Measurements from ENCODE around the gene PPM1L.

Gene PPM1L

DNA sequence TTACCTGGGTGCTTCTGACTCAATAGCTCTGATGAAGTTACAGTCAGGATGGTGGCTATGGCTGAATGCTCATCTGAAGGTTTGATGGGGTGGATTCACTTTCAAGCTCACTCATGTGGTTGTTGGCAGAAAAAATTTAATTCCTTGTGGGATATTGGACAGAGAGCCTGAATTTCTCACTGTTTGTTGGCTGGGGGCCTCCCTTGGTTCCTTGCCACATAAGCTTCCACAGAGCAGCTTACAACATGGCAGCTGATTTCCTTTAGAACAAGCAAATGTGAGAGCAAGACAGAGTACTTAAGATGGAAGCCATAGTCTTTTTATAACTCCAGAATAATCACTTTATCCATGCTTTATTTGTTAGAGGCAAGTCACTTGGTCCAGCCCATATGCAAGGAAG is 150.6 kb downstream of the PPM1L start:
- no peaks in the 10 kb centered on the region for H3K36me3 ChIP-seq (ENCODE audit: control insufficient read depth in 1 of 2, insufficient read depth in 2 of 2, low read length in 2 of 2)
- no peak overlapping the region for H3K27ac ChIP-seq (ENCODE audit: low read length)
- no peaks in the 10 kb centered on the region for H3K27me3 ChIP-seq (ENCODE audit: low read depth, low read length)
- H3K4me3 ChIP-seq (ENCODE audit: low read depth in 1 of 2, low read length in 2 of 2) = no peak overlapping the region
- H3K4me1 ChIP-seq (ENCODE audit: control insufficient read depth in 1 of 2, insufficient read depth in 2 of 2, low read length in 2 of 2) = no peaks in the 10 kb centered on the region
- H3K9me3 ChIP-seq (ENCODE audit: control insufficient read depth in 1 of 2, low read length in 2 of 2) = peaks cover 0 to 3% of the 10 kb centered on the region in 2 donors

DNA sequence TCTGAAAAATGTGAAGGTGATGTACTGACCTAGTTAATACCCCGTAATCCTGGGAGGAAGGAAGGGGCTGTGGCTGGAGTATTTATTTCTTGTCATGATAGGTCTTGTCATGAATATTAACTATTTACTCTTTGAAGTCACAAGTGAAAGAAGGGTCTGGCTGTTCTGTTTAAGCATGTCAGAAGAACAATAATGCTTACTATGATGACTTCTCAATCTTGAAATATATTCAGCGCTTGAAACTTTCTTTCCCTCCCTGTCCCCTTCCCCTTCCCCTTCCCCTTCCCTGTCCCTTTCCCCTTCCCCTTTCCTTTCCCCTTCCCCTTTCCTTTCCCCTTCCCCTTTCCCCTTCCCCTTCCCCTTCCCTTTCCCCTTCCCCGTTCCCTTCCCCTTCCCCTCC is 153.9 kb downstream of the PPM1L start:
- no peaks in the 10 kb centered on the region for H3K36me3 ChIP-seq (ENCODE audit: control insufficient read depth in 1 of 2, insufficient read depth in 2 of 2, low read length in 2 of 2)
- H3K4me1 ChIP-seq (ENCODE audit: control insufficient read depth in 1 of 2, insufficient read depth in 2 of 2, low read length in 2 of 2) = no peaks in the 10 kb centered on the region
- H3K9me3 ChIP-seq (ENCODE audit: control insufficient read depth in 1 of 2, low read length in 2 of 2) = peaks cover 0 to 3% of the 10 kb centered on the region in 2 donors
- H3K27me3 ChIP-seq (ENCODE audit: low read depth, low read length) = no peaks in the 10 kb centered on the region
- H3K4me3 ChIP-seq (ENCODE audit: low read depth in 1 of 2, low read length in 2 of 2) = no peak overlapping the region
- no peak overlapping the region for H3K27ac ChIP-seq (ENCODE audit: low read length)

DNA sequence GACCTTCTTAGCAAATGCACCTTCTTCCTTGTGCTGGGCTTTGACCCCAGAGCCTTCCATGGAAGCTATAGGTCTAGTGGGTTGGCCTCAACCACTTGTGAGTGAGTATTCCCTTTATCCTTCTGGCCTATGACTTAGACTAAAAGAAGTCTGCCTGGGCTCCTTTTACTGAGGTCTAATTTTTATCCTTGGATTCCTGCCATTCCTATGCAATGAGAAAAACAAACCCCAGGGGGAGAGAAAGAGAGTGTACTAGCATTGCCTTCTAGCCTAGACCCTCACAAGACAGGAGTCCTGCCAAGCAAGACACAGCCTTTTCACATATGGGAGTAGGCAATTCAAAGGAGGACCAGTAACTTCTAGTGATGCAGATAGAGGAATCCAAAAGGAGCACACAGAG is 155.4 kb downstream of the PPM1L start:
- Histone ChIP-seq H3K27me3 (ENCODE audit: low read depth, low read length) (no peaks in the 10 kb centered on the region), H3K4me3 (ENCODE audit: low read depth in 1 of 2, low read length in 2 of 2) (no peak overlapping the region), H3K4me1 (ENCODE audit: control insufficient read depth in 1 of 2, insufficient read depth in 2 of 2, low read length in 2 of 2) (no peaks in the 10 kb centered on the region), H3K36me3 (ENCODE audit: control insufficient read depth in 1 of 2, insufficient read depth in 2 of 2, low read length in 2 of 2) (no peaks in the 10 kb centered on the region), H3K9me3 (ENCODE audit: control insufficient read depth in 1 of 2, low read length in 2 of 2) (peaks cover 0 to 3% of the 10 kb centered on the region in 2 donors), H3K27ac (ENCODE audit: low read length) (no peak overlapping the region)

DNA sequence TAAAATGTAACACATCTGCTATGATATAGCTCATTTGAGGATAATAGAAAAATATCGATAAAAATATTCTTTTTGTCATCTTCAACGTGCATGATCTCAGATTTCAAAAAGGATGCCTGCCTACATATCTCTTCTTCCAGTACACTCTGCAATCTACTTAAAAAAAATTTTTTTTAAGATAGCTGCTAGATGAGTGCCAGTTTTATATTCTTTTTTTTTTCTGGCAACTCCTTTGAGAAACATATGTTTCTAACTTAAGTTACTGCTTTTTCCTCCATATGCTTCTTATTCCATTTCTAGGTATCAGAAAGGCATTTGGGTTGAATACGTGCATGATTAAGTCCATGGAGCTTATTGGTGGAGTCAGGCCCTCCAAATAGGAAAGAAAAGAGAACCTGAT is 160.4 kb downstream of the PPM1L start:
- no peaks in the 10 kb centered on the region for H3K4me1 ChIP-seq (ENCODE audit: control insufficient read depth in 1 of 2, insufficient read depth in 2 of 2, low read length in 2 of 2)
- H3K27ac ChIP-seq (ENCODE audit: low read length) = no peak overlapping the region
- no peak overlapping the region for H3K4me3 ChIP-seq (ENCODE audit: low read depth in 1 of 2, low read length in 2 of 2)
- H3K9me3 ChIP-seq (ENCODE audit: control insufficient read depth in 1 of 2, low read length in 2 of 2) = no peaks in the 10 kb centered on the region
- H3K36me3 ChIP-seq (ENCODE audit: control insufficient read depth in 1 of 2, insufficient read depth in 2 of 2, low read length in 2 of 2) = no peaks in the 10 kb centered on the region
- H3K27me3 ChIP-seq (ENCODE audit: low read depth, low read length) = no peaks in the 10 kb centered on the region

DNA sequence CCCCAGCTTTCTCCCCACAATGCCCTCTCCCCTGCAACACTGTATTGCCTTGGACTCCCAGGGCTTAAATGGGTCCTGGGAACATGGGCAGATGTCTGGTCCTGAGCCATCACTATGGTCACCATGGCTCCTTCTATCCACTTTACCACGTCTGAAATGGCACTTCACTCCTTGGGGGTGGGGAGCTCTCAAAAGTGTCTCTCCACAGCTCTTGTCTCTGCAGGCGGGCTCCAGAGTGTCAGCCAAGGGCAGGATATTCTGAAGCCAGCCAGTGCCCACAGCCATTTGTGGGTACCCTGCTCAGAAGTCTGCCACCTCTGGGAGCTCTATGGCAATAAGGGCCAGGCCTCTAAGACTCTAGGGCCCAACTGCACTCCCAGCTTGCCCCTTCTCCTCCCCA is 163.9 kb downstream of the PPM1L start:
- H3K4me1 ChIP-seq (ENCODE audit: control insufficient read depth in 1 of 2, insufficient read depth in 2 of 2, low read length in 2 of 2) = no peaks in the 10 kb centered on the region
- no peak overlapping the region for H3K4me3 ChIP-seq (ENCODE audit: low read depth in 1 of 2, low read length in 2 of 2)
- H3K9me3 ChIP-seq (ENCODE audit: control insufficient read depth in 1 of 2, low read length in 2 of 2) = no peaks in the 10 kb centered on the region
- no peaks in the 10 kb centered on the region for H3K27me3 ChIP-seq (ENCODE audit: low read depth, low read length)
- H3K27ac ChIP-seq (ENCODE audit: low read length) = no peak overlapping the region
- no peaks in the 10 kb centered on the region for H3K36me3 ChIP-seq (ENCODE audit: control insufficient read depth in 1 of 2, insufficient read depth in 2 of 2, low read length in 2 of 2)

DNA sequence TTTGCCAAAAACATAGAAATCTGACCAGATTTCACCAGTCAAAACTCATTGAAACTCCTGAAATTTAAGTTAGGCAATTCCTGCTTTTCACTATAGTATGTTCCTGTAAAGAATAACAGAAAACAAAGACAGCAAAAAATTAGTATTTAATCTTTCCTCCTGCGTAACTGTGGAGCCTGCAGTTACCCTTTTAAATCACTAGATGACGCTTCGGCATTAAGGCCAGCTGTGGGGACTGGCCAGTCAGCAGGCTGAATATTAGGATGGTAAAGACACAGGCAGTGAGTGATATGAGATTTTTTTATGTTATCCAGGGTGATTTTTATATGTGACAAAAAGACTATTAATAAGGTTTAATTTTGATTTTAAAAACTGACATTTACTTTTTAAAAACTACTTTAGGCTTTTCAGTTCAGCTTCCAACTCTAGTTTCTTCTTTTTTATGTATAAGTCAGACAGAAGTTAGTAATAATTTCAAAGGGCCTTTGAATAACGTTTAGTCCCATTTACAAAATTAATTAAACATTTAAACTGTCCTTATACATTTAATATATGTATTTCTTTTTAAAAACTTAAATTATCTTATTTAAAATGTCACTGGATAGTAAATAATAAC is 165.1 kb downstream of the PPM1L start:
- no peak overlapping the region for H3K4me3 ChIP-seq (ENCODE audit: low read depth in 1 of 2, low read length in 2 of 2)
- H3K27ac ChIP-seq (ENCODE audit: low read length) = no peak overlapping the region
- no peaks in the 10 kb centered on the region for H3K27me3 ChIP-seq (ENCODE audit: low read depth, low read length)
- peaks cover 0 to 2% of the 10 kb centered on the region in 2 donors for H3K4me1 ChIP-seq (ENCODE audit: control insufficient read depth in 1 of 2, insufficient read depth in 2 of 2, low read length in 2 of 2)
- no peaks in the 10 kb centered on the region for H3K36me3 ChIP-seq (ENCODE audit: control insufficient read depth in 1 of 2, insufficient read depth in 2 of 2, low read length in 2 of 2)
- H3K9me3 ChIP-seq (ENCODE audit: control insufficient read depth in 1 of 2, low read length in 2 of 2) = no peaks in the 10 kb centered on the region

DNA sequence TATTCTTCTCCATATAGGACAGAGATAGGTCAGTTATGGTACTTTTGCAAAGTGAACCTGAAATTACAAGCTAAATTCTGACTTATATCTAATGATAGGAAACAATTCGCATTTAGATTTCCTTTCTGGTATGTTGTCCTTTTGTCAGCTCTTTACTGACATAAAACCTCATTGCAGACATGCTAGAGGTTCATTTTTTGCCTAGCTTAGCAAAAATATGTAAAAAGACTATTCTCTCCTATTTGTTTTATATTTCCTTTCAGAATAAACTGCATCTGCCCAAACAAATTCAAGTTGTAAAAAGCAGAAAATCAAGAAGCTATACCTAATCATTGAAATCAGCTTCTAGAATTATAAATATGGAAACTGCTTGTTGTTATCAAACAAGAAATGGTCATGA is 168.7 kb downstream of the PPM1L start:
- Histone ChIP-seq H3K9me3 (ENCODE audit: control insufficient read depth in 1 of 2, low read length in 2 of 2) (no peaks in the 10 kb centered on the region), H3K4me1 (ENCODE audit: control insufficient read depth in 1 of 2, insufficient read depth in 2 of 2, low read length in 2 of 2) (peaks cover 0 to 9% of the 10 kb centered on the region in 2 donors), H3K36me3 (ENCODE audit: control insufficient read depth in 1 of 2, insufficient read depth in 2 of 2, low read length in 2 of 2) (no peaks in the 10 kb centered on the region), H3K4me3 (ENCODE audit: low read depth in 1 of 2, low read length in 2 of 2) (no peak overlapping the region), H3K27me3 (ENCODE audit: low read depth, low read length) (no peaks in the 10 kb centered on the region), H3K27ac (ENCODE audit: low read length) (no peak overlapping the region)

DNA sequence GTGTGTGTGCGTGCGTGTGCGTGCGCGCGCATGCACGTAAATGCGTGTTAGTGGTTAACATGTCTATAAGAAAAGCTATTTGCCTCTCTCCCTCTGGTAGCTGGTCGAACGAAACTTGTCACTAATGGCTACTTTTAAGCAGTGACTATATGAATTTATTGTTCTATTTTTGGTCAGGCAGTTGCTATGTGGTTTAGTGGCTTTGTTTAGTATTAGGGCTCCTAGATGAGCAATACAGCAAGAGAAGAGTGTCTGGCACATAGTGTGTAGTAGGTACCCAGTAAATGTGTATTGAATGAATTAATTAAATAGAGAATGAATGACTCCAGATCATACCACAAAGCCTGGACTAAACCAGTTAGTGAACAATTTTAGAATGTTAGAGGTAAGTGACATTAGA is 171.6 kb downstream of the PPM1L start:
- no peaks in the 10 kb centered on the region for H3K9me3 ChIP-seq (ENCODE audit: control insufficient read depth in 1 of 2, low read length in 2 of 2)
- H3K27me3 ChIP-seq (ENCODE audit: low read depth, low read length) = no peaks in the 10 kb centered on the region
- H3K36me3 ChIP-seq (ENCODE audit: control insufficient read depth in 1 of 2, insufficient read depth in 2 of 2, low read length in 2 of 2) = no peaks in the 10 kb centered on the region
- no peak overlapping the region for H3K4me3 ChIP-seq (ENCODE audit: low read depth in 1 of 2, low read length in 2 of 2)
- no peak overlapping the region for H3K27ac ChIP-seq (ENCODE audit: low read length)
- H3K4me1 ChIP-seq (ENCODE audit: control insufficient read depth in 1 of 2, insufficient read depth in 2 of 2, low read length in 2 of 2) = peaks cover 0 to 15% of the 10 kb centered on the region in 2 donors

DNA sequence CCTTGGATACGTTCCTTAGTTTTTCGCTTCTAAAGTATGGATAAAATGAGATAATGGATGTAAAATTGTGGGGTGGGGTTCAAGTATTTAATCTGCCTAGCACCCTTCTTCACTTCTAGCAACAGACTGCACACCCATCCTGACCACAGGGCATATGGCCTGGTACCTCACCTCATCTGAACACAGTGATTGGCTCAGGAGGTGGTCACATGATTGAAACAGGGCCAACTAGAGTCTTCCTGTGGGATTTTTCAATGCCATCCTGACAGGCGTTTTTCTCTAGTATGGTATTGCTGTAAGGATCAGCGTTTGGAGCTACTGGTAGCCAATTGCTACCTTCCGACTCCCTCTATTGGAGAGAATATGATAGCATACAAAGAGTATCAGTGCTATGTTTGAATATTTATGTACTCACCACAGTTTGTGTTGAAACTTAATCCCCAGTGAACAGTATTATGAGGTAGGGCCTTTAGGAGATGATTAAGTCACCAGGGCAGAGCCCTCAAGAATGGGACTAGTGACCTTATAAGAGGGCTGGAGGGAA is 172.2 kb downstream of the PPM1L start:
- Histone ChIP-seq H3K27me3 (ENCODE audit: low read depth, low read length) (no peaks in the 10 kb centered on the region), H3K4me3 (ENCODE audit: low read depth in 1 of 2, low read length in 2 of 2) (no peak overlapping the region), H3K4me1 (ENCODE audit: control insufficient read depth in 1 of 2, insufficient read depth in 2 of 2, low read length in 2 of 2) (peaks cover 0 to 15% of the 10 kb centered on the region in 2 donors), H3K9me3 (ENCODE audit: control insufficient read depth in 1 of 2, low read length in 2 of 2) (no peaks in the 10 kb centered on the region), H3K27ac (ENCODE audit: low read length) (no peak overlapping the region), H3K36me3 (ENCODE audit: control insufficient read depth in 1 of 2, insufficient read depth in 2 of 2, low read length in 2 of 2) (no peaks in the 10 kb centered on the region)

DNA sequence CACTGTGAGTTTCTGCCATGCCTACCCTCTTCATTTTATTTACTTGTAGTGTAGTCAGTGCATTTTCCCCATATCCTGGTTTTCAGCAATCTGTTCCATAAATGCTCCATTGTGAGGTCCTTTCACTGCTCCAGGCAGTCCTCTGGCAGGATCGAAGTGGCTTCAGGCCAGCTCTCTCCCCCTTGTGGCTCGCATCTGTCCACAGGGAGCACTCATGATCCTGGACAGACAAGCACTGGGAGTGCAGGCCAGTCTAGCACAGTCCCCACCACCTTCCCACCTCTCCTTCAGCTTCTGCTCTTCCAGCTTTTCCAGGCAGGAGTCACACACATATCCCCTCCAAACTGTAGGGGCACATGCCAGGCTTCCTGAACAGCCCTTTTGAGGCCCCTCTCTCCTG is 173.6 kb downstream of the PPM1L start:
- no peak overlapping the region for H3K27ac ChIP-seq (ENCODE audit: low read length)
- H3K9me3 ChIP-seq (ENCODE audit: control insufficient read depth in 1 of 2, low read length in 2 of 2) = no peaks in the 10 kb centered on the region
- no peaks in the 10 kb centered on the region for H3K36me3 ChIP-seq (ENCODE audit: control insufficient read depth in 1 of 2, insufficient read depth in 2 of 2, low read length in 2 of 2)
- H3K4me3 ChIP-seq (ENCODE audit: low read depth in 1 of 2, low read length in 2 of 2) = no peak overlapping the region
- peaks cover 0 to 15% of the 10 kb centered on the region in 2 donors for H3K4me1 ChIP-seq (ENCODE audit: control insufficient read depth in 1 of 2, insufficient read depth in 2 of 2, low read length in 2 of 2)
- H3K27me3 ChIP-seq (ENCODE audit: low read depth, low read length) = no peaks in the 10 kb centered on the region

DNA sequence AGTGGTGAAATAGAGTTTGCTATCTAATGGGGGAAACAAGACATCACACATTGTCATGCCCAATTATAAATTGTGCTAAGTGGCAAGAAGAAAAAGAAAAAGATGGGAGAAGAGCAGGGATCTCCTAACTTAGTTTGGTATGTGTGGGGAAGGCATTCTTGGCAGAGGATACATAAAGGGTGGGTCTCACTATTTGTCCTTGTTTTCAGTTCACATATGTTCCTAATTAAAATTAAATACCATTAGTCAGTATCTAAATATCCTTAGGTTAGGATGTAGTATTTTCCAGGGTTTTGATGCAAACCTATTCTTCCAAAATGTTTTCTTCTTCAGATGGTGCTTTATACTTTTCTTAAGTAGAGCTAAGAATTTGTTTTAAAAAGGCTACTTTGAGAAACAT is 175.4 kb downstream of the PPM1L start:
- Histone ChIP-seq H3K27me3 (ENCODE audit: low read depth, low read length) (no peaks in the 10 kb centered on the region), H3K4me3 (ENCODE audit: low read depth in 1 of 2, low read length in 2 of 2) (no peak overlapping the region), H3K36me3 (ENCODE audit: control insufficient read depth in 1 of 2, insufficient read depth in 2 of 2, low read length in 2 of 2) (no peaks in the 10 kb centered on the region), H3K4me1 (ENCODE audit: control insufficient read depth in 1 of 2, insufficient read depth in 2 of 2, low read length in 2 of 2) (peaks cover 0 to 10% of the 10 kb centered on the region in 2 donors), H3K27ac (ENCODE audit: low read length) (no peak overlapping the region), H3K9me3 (ENCODE audit: control insufficient read depth in 1 of 2, low read length in 2 of 2) (no peaks in the 10 kb centered on the region)

Data from muscle layer of duodenum (tissue), 2 donors.